Measurements from ENCODE around the gene LPCAT1. TPM values are rescaled to one million over a fixed set of nuclear protein-coding genes. Genes with fewer than 3 reads are reported as not detected.
"Not testable (repeated sequence)": the region's sequence is repeated elsewhere in the genome, so short reads cannot be mapped to it uniquely, and the experiment has no call there.

Gene LPCAT1
- total RNA-seq, 1 donor from 2014 or later = 24.2 TPM

DNA sequence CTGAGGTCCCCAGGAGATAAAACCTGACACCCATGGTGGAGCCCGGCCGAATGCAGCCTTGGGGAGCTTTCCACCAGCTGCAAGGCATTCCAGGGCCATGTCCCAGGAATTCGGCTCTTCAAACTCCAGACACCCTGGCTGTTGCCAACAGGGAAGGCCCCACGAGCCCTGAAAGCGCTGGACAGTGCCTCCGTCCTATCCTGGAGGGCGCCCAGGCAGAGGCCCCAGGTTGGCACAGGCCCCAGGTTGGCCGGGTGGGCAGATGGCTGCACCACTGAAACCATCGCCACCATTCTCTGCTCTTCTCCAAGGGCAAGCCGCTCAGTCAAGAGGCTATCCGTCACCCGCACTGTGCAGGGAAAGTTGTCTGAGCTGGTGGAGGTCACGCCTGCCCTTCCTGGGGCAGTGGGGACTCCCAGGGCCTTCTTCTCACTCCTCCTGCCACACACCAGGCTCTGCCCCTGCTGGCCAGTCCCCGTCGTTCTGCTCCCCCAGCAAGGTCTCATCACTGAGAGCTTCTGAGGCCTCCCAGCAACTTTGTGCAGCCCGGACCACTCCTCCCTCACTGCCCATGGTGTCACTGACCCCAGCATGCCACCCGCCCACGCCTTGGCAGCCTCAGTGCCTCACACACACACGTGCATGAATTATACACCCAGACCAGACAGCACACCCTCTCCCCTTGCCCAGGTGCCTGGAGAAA, 99.7 kb downstream of the LPCAT1 start:
- DNase-seq = no peak

DNA sequence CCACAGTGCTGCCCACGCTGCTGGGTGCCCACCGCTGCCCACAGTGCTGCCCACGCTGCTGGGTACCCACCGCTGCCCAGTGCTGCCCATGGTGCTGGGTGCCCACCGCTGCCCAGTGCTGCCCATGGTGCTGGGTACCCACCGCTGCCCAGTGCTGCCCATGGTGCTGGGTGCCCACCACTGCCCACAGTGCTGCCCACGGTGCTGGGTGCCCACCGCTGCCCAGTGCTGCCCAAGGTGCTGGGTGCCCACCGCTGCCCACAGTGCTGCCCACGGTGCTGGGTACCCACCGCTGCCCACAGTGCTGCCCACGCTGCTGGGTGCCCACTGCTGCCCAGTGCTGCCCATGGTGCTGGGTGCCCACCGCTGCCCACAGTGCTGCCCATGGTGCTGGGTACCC, 101.2 kb downstream of the LPCAT1 start:
- DNase-seq = not testable (repeated sequence)

DNA sequence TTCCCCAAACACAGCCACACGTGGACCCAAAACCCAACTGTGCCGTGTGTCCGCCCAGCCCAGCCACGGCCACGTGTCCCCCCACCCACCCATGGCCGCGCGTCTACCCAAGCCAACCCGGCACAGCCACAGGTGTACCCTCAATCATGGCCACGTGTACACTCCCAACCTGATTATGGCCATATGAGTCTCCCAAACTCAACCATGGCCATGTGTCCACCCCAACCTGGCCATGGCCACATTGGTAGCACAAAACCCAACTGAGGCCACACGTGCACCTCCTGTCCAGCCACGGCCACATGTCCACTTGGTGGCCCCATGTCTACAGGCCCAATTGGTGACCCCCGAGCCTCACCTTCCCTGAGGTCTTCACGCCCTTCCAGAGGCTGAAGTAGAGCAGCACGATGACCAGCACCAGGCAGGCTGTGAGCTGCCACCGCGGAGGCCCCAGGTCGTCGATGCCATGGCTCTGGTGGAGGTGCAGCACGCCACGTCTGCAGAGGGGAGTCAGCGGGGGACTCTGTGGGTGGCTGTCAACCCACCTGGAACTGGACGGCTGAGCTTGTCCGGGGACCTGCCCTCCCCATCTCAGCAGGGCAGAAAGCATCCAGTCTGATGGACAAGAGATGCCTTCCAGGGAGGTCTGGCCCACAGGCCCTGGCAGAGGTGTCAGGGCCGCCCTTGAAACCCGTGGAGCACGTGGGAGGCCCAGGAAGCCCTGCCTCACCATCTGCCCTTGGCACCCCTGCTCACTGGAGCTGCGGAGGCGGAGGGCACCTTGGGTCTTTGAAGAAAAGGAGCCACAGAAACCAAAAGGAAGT, 102.0 kb downstream of the LPCAT1 start:
- no peak for DNase-seq

DNA sequence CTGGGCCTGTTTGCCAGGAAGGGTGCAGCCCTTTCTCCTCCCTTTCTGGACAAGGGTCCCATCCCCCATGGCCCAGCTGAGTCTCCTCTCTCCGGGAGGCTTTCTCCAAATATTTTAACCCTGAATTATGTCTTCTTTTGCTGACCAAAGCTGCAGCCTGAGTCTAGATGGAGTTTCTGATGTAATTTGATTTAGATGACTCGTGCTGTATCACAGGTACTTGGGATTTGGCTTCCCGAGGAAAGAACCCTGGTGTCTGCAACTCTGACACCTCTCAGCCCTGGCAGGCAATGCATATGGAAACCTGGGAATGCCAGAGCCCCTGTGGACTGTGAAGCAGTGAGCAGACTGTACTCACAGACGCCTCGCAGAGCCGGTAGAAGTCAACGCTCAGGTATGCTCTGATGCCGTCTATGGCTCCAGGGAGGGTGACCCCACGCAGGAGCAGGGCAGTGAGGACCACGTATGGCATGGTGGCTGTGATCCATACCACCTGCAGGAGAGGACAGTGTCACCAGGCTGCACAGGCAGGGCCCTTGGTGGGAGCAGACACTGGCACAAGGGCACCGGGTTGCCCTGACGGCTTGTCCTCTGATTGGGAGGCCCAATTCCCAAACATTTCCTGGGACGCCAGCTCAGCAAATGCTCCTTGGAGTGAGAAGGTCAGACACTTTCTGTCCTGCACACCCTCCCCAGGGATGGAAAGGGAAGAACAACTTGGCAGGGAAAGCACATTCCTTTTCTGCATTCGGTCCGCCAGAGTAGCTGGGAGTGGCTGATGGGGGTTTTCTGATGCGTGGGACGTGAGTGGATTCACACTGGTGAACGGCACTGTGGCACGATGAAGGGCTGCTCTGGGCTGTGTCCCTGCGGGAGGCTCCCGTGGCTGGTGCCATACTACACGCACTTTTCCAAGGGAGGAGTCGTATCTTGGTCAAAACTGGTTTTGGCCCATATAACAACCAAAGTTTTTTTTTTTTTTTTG, 103.3 kb downstream of the LPCAT1 start:
- DNase-seq = peak; percentile 38

DNA sequence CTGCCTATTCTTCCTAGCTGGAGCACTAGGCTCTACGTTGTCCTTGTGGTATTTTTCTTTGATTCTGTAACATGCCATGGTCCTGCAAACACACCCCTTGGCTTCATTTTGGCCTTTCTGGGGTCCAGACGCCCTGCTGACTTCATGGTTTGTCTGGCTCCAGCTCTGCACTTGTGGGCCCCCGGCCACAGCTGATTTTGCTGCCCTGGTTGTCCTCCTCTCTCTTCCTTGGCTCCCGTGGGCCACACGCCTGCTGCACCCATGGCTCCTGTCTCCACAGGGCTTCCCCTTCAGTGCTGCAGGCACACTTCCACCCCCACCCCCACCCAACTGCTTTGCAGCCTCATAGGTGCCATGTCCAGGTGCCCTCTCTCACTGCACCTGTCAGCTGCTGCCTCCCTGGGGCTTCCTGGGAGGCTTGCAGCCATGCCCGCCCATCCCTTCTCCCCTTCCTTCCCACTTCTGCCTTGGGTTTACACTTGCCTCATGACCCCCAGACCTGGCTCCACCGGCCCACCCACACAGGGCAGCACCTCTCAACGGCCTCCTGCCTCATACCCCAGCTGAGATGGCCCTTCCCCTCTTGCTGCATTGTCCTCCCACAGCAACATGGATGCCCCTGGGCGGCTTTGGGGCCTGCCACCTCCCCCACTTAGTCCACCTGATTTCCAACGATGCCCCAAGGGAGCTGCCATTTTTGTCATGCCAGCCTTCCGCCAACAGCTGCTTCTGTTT, 104.1 kb downstream of the LPCAT1 start:
- no peak for DNase-seq

DNA sequence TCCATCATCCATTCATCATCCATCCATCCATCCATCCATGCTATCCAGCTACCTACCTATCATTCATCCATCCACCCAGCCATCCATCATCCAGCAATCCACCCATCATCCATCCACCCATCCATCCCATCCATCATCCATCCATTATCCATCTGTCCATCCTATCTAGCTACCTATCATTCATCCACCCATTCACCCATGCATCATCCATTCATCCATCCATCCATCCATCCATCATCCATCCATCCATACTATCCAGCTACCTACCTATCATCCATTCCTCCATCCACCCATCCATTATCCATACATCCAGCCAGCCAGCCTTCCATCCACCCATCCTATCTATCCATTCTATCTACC, 104.9 kb downstream of the LPCAT1 start:
- no peak for DNase-seq

DNA sequence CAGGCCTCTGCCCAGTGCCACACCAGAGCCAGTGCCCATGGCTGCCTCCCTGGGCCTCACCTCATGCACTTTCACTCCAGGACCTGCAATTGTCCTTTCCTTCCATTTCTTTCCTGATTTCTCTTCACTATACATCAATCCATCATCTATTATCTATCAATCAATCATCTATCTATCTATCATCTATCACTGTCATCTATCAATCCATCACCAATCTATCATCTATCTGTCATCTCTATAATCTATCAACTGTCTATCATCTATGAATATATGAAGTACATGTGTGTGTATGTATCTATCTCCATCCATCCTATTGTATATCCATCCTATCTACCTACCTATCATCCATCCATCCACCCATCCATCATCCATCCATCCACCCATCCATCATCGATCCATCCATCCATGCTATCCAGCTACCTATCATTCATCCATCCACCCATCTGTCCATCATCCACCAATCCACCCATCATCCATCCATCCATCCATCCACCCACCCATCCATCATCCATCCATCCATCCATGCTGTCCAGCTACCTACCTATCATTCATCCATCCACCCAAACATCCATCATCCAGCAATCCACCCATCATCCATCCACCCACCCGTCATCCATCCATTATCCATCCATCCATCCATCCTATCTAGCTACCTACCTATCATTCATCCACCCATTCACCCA, 105.4 kb downstream of the LPCAT1 start:
- no peak for DNase-seq

DNA sequence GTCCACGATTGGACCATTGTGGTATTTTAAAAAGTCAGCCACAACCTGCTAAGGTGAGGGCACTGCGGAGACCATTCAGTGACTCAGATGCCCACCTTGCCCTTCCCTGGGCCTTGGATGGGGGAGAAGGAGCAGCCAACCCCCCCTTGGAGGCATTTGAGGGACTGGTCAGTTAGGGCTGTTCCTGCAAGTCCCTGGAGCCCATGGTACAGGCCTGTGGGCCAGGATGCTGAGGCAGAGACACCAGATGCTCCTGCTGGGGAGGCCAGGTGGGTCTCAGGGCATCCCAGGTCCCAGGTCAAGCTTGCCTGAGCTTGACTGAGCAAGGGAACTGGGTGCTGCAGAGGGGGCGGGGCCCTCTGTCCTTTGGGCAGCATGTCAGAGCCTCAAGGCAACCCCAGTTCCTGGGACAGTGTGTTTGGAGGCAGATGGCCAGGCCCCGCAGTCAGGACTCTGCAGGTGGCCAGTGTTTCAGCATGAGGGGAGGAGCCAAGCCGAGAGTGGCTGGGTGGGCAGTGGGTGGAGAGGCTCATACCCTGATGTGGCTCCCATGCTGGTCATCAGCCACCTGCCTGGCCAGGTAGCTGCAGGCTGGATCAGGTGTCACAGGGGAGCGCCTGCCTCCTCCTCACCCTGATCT, 106.1 kb downstream of the LPCAT1 start:
- DNase-seq = no peak

DNA sequence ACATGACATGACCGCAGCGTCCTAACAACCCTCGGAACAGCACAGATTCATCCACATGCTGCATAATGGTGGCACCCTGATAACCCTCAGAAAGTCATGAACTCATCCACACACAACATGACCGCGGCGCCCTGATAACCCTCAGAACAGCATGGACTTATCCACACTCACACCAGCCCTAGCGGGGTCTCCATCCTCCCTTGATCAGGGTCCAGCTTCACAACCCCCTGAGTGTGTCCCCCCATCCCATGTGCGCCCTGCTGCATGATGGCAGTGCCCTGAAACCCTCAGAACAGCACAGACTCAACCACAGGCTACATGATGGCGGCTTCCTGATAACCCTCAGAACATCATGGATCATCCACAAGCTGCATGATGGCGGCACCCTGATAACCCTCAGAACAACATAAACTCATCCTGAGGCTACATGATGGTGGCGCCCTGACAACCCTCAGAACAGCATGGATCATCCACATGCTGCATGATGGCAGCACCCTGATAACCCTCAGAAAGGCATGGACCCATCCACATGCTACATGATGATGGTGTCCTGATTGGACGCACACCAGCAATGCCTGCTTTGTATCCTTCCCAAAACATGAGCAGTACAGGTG, 106.8 kb downstream of the LPCAT1 start:
- DNase-seq = no peak

DNA sequence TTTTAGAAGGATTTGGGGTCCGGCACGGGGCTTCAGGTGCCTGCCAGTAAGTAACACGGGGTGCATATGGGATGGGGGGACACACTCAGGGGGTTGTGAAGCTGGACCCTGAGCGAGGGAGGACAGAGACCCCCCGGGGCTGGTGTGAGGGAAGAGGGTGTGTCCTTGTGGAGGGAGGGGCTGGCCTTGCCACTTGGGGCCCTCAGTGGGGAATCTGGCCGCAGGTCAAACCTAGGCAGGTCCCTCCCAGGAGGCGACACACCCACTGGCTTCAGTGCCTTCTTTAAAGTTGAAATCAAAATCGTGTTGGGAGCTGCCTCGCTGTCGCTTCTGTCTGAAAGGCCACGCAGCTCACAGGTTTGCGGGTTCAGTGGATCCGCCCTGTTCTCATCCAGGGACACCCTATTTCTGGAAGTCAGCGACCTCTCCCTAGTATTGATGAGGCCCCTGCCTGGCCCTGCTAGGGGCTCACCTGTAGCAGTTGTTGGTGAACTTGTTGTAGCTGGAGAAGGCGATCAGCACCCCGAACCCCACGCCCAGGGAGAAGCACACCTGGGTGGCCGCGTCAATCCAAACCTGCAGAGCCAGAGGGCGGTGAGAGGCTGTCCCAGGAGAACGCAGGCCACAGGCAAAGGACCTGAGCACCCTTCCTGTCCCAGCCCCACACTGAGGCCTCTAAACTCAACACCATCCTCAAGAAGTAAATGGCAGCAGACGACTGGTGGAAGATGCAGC, 108.0 kb downstream of the LPCAT1 start:
- DNase-seq = no peak

DNA sequence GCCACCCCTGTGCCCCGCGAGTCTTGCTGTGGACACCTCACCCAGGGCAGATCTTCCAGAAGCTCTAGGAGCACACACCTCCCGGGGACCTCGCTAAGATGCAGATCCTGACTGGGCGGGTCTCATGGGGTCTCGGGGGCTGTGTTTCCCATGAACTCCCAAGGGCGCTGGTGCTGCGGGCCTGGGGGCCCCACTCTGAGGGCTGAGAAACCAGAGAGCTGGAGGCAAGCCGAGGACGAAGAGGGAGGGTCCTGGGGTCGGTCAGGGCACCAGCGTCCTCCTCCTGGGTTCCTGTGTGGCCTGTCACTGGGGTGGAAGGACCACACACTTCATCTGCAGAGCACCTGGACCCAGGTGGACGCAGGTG, 108.7 kb downstream of the LPCAT1 start:
- DNase-seq = no peak

DNA sequence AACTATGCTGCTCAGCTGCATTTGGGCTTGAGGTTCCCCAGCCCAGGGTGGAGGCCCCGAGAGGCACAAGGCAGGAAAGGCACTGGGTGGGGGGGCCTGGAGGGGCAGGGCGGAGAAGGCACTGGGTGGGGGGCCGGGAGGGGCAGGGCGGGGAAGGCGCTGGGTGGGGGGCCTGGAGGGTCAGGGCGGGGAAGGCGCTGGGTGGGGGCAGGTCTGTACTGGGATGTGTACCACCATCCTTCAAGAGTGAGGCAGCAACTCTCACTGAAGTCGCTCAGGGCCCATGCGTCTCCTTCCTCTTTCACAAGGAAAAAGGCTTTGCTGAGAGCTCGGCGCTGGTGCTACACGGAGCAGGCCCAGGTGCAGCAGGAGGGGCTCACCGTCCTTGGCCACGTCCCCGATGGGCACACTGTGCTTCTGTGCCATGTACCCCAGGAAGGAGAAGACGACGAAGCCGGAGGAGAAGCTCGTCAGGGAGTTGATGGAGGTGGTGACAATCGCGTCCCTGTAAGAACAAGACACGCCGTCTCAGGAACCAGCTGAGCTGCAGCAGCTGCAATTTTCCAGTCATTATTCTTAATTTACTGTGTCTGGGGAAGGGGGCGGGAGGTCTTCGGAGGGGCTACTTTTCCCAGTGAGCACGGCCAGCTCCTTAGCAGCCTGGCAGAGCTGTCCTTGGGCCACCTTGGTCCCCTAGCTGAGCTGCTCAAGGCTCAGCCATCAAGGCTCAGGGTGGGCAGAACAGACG, 109.3 kb downstream of the LPCAT1 start:
- peak; percentile 45 for DNase-seq

DNA sequence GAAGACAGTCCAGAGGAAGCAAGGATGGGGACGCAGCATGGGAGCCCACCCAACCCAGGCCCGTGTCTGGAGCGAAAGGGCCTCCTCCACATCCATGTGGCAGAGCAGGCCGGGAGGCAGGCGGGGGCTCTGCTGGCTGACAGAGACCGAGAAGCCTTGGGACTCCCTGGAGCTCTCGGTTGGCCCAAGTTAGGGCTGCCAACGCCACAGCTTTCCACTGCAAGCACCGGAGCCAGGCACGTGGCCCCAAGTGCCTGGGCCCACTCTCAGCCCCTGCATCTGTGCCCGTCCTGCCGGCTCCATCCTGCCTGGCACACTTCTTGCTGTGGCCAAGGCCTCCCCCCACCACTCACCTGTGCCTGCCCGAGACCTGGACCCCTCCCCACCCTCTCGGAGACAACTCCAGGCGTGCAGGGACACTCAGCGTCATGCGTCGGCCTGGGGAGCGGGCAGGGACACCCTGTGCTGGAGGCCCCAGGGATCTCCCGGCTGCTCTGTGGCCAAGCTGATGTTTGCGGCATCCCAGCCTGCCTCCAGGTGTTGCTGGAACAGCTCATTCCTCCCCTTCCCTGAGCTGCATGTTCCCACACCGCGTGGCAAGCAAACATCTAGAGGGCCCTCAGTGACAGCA, 110.0 kb downstream of the LPCAT1 start:
- DNase-seq = no peak

DNA sequence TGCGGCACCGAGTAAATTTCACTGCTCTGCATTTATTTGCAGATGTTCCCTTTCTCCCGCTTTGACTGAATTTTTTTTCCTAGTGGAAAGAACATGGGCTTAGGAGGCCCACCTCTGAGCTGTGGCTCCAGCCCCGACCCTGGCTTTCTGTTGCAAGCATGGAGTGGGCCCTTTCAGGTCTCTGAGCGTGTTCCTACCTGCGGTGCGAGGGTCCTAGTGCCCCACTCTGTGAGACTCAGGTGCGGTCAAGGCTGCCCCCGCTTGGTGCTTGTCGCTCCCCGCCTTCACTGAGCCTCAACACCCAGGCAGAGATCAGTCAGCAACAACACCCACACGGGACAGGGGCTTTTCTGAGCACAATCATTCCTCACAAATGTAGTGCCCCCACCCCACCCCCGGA, 110.5 kb downstream of the LPCAT1 start:
- no peak for DNase-seq

DNA sequence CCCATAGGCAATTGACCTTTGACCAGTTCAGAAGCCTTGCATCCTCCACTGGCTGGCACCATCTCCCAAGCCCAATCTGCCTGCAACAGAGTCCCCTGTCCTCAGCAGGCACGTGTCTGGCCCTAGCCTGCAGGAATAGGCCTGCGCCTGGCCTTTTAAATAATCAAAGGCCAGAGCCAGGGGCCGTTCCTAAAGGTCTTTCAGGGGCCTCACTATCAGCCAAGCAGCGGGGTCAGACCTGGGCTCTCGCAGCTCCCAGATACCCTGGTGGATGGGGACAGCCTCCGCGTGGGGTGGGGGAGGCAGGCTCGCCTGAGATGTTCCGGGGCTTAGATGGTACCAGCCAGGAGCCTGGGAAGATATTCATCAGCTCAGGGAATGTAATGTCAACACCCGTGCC, 111.1 kb downstream of the LPCAT1 start:
- DNase-seq = no peak

DNA sequence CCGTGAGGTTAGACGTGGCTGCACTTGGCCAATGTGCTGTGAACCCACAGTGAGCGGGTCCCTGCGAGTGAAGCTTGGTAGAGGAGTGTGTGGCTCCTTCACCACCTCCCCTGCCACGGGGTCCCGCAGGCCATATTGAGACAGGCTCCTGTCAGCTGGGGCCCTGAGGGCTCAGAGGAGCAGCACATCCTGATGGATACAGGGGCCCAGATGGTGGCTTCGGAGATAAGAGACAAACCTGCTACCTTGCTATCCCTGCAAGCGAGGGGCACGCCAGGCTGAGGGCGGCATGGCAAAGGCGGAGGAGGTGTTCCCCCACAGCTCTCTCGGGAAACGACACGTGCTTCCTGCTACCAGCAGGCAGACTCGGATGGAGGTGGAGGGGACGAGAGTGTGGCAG, 111.6 kb downstream of the LPCAT1 start:
- no peak for DNase-seq
